ENCODE results near the gene OGDH.
"Not testable (repeated sequence)": the region's sequence is repeated elsewhere in the genome, so short reads cannot be mapped to it uniquely, and the experiment has no call there.

OGDH gene

DNA sequence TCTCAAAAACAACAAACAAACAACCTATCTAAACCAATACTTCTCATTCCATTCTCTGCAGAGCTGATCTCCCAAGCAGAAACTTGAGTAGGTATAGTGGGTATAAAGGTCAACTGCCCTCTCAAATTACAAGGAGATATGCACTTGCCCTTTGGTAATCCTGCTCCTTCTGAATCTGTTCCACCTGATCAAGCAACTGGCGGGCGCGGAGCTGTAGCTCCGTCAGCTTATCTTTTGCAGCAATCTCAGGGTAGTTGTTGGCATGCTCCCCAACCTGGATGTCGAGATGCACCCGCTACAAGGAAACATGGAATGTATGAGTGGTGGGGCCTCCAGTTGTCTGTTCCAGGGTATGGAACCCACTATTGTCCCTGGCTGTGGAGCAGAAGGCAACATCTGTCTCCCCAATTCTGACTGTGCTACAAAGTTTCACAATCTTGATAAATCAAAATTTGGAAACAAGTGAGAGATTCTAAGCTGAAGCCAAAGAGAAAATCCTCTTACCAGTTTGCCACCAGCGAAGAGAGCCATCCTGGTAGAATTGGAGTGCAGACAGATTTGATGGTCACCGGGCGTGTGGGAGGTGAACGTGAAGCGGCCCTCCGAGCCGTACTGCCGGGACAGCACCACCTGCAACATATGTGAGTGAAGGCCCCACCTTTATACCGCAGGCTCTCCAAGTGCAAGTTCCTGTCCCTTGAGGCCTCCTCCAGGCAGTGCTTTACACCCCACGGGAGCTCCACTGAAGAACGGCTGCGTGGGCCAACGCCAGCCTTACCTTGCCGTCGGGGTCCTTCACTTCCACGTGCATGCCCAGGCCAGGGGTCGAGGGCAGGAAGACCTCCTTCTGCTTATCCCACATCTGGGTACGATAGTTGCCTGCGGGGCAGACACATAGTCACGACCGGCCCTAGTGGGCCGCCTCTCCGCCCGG lies 25.2 kb upstream of the OGDH start:
- peak; percentile 28 for DNase-seq (ENCODE audit: low read depth, low spot score)

- peak; percentile 100 for DNase-seq (ENCODE audit: low read depth, low spot score)
Observed at GRCh38 chr7:44581879-44582603, 24.4 kb upstream of the OGDH start, which contains the start of gene TMED4. Gene TMED4 (minus strand): TSS chr7:44582231. CDS start chr7:44582206, 25 bp downstream.

- no peak for DNase-seq (ENCODE audit: low read depth, low spot score)
Observed at GRCh38 chr7:44583146-44583865, 23.1 kb upstream of the OGDH start.

- peak; percentile 67 for DNase-seq (ENCODE audit: low read depth, low spot score)
Observed at GRCh38 chr7:44587843-44588711, 18.4 kb upstream of the OGDH start.

DNA sequence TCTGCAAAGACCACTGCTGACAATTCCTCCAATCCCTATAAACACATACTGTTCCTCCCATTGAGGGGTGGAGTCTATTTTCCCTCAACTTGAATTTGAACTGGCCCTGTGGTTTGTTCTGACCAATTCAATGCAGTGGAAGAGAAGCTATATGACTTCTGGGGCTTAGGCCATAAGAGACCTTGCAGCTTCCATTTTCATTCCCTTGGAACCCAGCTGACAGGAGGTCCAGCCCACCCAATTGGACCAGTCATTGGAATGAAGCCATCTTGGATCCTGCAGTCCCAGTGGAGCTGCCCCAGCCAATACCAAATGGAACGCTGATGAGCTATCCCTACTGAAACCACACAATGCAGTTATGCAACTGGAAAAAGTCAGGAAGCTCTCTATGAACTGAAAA lies 15.5 kb upstream of the OGDH start:
- no peak for DNase-seq (ENCODE audit: low read depth, low spot score)

GRCh38 chr7:44595934-44596635 lies 10.3 kb upstream of the OGDH start:
- DNase-seq (ENCODE audit: low read depth, low spot score), result no peak

- not testable (repeated sequence) for DNase-seq (ENCODE audit: low read depth, low spot score)
Observed at GRCh38 chr7:44597181-44597580, 9.2 kb upstream of the OGDH start.

DNA sequence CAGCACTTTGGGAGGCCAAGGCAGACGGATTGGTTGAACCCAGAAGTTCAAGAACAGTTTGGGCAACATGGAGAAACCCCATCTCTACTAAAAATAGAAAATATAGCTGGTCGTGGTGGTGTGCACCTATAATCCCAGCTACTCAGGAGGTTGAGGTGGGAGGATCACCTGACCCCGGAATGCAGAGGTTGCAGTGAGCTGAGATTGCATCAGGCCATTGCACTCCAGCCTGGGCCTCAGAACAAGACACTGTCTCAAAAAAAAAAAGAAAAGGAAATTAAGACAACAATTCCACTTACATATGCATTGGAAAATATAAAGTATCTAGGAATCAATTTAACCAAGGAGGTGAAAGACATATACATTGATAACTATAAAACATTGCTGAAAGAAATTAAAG lies 7.2 kb upstream of the OGDH start:
- no peak for DNase-seq (ENCODE audit: low read depth, low spot score)

- no peak for DNase-seq (ENCODE audit: low read depth, low spot score)
Observed at GRCh38 chr7:44602576-44602910, 3.9 kb upstream of the OGDH start.

DNA sequence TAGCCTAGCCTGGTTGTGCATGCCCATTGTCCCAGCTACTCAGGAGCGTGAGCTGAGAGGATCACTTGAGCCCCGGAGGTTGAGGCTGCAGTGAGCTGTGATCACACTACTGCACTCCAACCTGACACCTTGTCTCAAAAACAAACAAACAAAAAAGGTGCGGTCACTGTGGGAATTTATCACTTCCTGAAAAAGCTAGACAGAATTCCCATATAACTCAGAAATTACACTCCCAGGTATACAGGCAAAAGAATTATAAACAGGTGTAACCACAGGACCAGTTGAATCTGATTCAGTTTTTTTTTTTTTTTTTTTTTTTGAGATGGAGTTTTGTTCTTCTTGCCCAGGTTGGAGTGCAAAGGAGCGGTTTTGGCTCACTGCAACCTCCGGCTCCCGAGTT lies 3.2 kb upstream of the OGDH start:
- DNase-seq (ENCODE audit: low read depth, low spot score), result no peak

- DNase-seq (ENCODE audit: low read depth, low spot score), result no peak
Observed at GRCh38 chr7:44604941-44605340, 1.5 kb upstream of the OGDH start.

- no peak for DNase-seq (ENCODE audit: low read depth, low spot score)
Observed at GRCh38 chr7:44607141-44608068, 978 bp downstream of the OGDH start.

DNA sequence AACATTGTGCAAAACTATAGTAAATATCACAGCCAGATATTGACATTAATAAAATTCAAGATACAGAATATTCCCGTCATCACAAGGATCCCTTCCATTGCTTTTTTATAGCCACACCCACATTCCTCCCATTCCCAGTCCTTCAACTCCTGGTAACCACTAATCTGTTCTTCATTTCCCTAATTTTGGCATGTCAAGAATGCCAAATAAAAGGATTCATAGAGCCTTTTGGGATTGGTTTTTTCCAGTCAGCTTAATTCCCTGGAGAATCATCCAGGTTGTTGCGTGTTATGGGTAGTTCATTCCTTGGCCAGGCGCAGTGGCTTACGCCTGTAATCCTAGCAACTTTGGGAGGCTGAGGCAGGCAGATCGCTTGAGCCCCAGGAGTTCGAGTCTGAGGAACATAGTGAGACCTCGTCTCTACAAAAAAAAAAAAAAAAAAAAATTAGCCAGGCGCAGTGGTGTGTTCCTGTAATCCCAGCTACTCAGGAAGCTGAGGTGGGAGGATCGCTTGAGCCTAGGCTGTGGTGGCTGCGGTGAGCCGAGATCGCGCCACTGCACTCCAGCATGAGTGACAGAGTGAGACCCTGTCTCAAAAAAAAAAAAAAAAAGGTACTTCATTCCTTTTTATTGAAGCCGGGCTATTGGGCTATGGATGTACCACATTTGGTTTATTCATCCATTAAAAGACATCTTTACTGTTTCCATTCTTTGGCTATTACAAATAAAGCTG lies 2.7 kb downstream of the OGDH start:
- peak; percentile 52 for DNase-seq (ENCODE audit: low read depth, low spot score)

- DNase-seq (ENCODE audit: low read depth, low spot score), result no peak
Observed at GRCh38 chr7:44609829-44610228, 3.4 kb downstream of the OGDH start.

- peak; percentile 28 for DNase-seq (ENCODE audit: low read depth, low spot score)
Observed at GRCh38 chr7:44615149-44615611, 8.8 kb downstream of the OGDH start.

DNA sequence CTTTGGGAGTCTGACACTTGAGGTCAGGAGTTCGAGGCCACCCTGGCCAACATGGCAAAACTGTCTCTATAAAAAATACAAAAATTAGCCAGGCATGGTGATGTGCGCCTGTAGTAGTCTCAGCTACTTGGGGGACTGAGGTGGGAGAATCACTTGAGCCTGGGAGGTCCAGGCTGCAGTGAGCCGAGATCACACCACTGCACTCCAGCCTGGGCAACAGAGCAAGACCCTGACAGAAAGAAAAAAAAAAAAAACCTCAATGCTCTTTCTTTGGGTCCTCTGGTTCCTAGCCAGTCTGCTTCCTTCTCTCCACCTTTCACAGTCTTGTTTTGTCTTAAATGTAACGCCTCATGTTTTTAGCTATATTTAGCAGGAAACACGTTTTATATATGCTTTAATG lies 9.4 kb downstream of the OGDH start:
- DNase-seq (ENCODE audit: low read depth, low spot score), result no peak

- DNase-seq (ENCODE audit: low read depth, low spot score), result no peak
Observed at GRCh38 chr7:44616545-44616944, 10.1 kb downstream of the OGDH start.

DNA sequence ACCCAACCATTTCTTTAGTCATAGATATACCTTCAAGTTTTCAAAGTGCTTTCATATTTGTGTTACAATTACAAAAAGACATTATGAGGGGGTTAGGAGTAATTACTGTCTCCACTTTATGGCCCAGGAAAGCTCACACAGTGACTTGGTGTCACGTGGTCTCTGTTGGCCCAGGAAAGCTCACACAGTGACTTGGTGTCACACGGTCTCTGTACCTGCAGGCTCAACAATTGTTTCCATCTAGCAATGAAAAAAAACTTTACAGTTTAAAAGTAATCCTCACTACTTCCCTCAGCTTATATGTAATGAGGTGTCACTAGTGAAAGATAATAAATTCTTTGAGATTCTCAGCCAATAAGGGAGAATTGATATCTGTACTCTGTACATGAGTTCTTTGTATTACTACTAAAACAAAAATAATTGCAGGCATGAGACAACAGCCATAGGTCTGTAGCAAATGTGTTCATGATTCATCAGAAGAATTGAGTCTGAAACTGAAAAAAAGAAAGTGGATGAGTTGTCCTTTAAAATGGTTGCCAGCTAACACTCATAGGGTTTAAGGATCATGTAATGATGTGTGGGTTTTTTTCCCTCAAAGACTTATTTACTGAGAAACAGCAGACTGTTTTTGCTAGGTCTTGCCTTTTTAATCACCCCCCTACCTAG lies 10.9 kb downstream of the OGDH start:
- DNase-seq (ENCODE audit: low read depth, low spot score), result peak; percentile 47

Measured in astrocyte of the hippocampus (primary cell).